Loucy (cell line): ENCODE results near the gene NEK3.
"Not testable (repeated sequence)": the region's sequence is repeated elsewhere in the genome, so short reads cannot be mapped to it uniquely, and the experiment has no call there.

Source experiments
- H2AFZ ChIP-seq: fragments of 200-600 bp; sonication (generic); 2 replicates; pipeline ENCODE4 v1.6.0; 2016; ENCODE audit warnings: antibody characterized with exemption, mild to moderate bottlenecking, low read length, moderate library complexity
- H3F3A ChIP-seq: fragments of 200-600 bp; 2 replicates; pipeline ENCODE4 v1.6.0; 2016; ENCODE audit warnings: antibody characterized with exemption, low read depth, mild to moderate bottlenecking
- H3K27me3 ChIP-seq: fragments of 200-600 bp; sonication (generic); 2 replicates; pipeline ENCODE4 v1.6.1; 2014; ENCODE audit warnings: low read length, mild to moderate bottlenecking; ENCODE audit not compliant: insufficient read depth, poor library complexity, severe bottlenecking
- H3K36me3 ChIP-seq: fragments of 200-600 bp; sonication (generic); 2 replicates; pipeline ENCODE4 v1.6.1; 2016; ENCODE audit warnings: low read length; ENCODE audit not compliant: insufficient read depth
- H3K4me1 ChIP-seq: fragments of 200-600 bp; sonication (generic); 2 replicates; pipeline ENCODE4 v1.5.1; 2014; ENCODE audit warnings: low read length, mild to moderate bottlenecking; ENCODE audit not compliant: insufficient read depth, poor library complexity, severe bottlenecking
- H3K4me2 ChIP-seq: fragments of 200-600 bp; sonication (generic); 2 replicates; pipeline ENCODE4 v1.6.0; 2014; ENCODE audit warnings: antibody characterized with exemption, low read length, low read depth, mild to moderate bottlenecking; ENCODE audit not compliant: poor library complexity, severe bottlenecking
- H3K4me3 ChIP-seq: fragments of 200-600 bp; sonication (generic); 2 replicates; pipeline ENCODE4 v1.5.1; 2014; ENCODE audit warnings: low read length, mild to moderate bottlenecking, mixed read lengths; ENCODE audit not compliant: poor library complexity, severe bottlenecking
- H3K79me2 ChIP-seq: fragments of 200-600 bp; sonication (generic); 2 replicates; pipeline ENCODE4 v1.6.1; 2014; ENCODE audit warnings: low read length; ENCODE audit not compliant: insufficient read depth
- H3K9ac ChIP-seq: fragments of 200-600 bp; sonication (generic); 2 replicates; pipeline ENCODE4 v1.6.0; 2014; ENCODE audit warnings: mild to moderate bottlenecking, low read depth, low read length, moderate library complexity; ENCODE audit not compliant: poor library complexity, severe bottlenecking
- H3K9me2 ChIP-seq: fragments of 200-600 bp; sonication (generic); replicated peaks from 2 replicates; pipeline ENCODE4 v1.6.1; 2016; ENCODE audit warnings: low read depth, low read length, mixed read lengths
- H3K9me3 ChIP-seq: fragments of 200-600 bp; sonication (generic); 2 replicates; pipeline ENCODE4 v1.6.1; 2014; ENCODE audit warnings: mild to moderate bottlenecking, antibody characterized with exemption, low read length, low read depth; ENCODE audit not compliant: insufficient read depth
- H4K20me1 ChIP-seq: fragments of 200-600 bp; sonication (generic); 2 replicates; pipeline ENCODE4 v1.6.0; 2014; ENCODE audit warnings: antibody characterized with exemption, low read length, mild to moderate bottlenecking; ENCODE audit not compliant: insufficient read depth, poor library complexity, severe bottlenecking
- EZH2phosphoT487 ChIP-seq: fragments of 200-600 bp; IDR thresholded peaks from 2 replicates; pipeline ENCODE4 v1.6.1; 2018; ENCODE audit warnings: antibody characterized with exemption, mild to moderate bottlenecking, moderate library complexity, borderline replicate concordance
- TF ChIP-seq, protein P1 (sequence below): fragments of 200-600 bp; sonication (generic); conservative IDR thresholded peaks from 2 replicates; pipeline ENCODE4 v1.5.1; 2014; ENCODE audit warnings: mild to moderate bottlenecking, antibody characterized with exemption, low read length

NEK3 gene

GRCh38 chr13:52104624-52105023, 54.8 kb downstream of the NEK3 start:
- Histone ChIP-seq H3F3A (no peaks in the 10 kb centered on the region), H3K79me2 (no peaks in the 10 kb centered on the region), H4K20me1 (no peaks in the 10 kb centered on the region), H3K4me3 (no peak overlapping the region), H3K27me3 (no peaks in the 10 kb centered on the region), H3K4me1 (no peaks in the 10 kb centered on the region), H3K9me3 (no peaks in the 10 kb centered on the region), H3K36me3 (no peaks in the 10 kb centered on the region), H3K4me2 (no peak overlapping the region), H3K9ac (no peak overlapping the region), H3K9me2 (no peaks in the 10 kb centered on the region), H2AFZ (no peak overlapping the region)
- no peak for TF ChIP-seq EZH2phosphoT487
- TF ChIP-seq, protein P1, sequence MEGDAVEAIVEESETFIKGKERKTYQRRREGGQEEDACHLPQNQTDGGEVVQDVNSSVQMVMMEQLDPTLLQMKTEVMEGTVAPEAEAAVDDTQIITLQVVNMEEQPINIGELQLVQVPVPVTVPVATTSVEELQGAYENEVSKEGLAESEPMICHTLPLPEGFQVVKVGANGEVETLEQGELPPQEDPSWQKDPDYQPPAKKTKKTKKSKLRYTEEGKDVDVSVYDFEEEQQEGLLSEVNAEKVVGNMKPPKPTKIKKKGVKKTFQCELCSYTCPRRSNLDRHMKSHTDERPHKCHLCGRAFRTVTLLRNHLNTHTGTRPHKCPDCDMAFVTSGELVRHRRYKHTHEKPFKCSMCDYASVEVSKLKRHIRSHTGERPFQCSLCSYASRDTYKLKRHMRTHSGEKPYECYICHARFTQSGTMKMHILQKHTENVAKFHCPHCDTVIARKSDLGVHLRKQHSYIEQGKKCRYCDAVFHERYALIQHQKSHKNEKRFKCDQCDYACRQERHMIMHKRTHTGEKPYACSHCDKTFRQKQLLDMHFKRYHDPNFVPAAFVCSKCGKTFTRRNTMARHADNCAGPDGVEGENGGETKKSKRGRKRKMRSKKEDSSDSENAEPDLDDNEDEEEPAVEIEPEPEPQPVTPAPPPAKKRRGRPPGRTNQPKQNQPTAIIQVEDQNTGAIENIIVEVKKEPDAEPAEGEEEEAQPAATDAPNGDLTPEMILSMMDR, result no peak

DNA sequence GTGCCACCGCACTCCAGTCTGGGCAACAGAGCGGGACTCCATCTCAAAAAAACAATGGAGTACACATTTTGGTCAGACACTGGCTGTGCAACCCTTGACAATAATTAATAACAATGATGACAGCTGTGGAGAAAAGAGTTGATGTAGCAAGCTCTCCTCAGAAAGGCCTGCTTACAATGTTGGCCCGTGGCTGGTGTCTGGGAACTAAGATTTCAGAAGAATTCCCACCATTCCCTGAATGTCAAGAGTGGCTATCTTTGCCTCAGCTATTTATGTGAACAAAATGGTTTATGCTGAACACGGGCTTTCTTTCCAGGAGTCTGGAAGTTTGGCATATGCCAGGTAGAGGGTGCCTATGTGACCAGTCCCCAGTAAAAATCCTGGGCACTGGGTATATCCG, 56.0 kb downstream of the NEK3 start:
- Histone ChIP-seq H2AFZ (no peak overlapping the region), H3K4me2 (no peak overlapping the region), H3K9ac (no peak overlapping the region), H3K4me3 (no peak overlapping the region), H3F3A (no peaks in the 10 kb centered on the region), H3K27me3 (no peaks in the 10 kb centered on the region), H3K9me3 (no peaks in the 10 kb centered on the region), H4K20me1 (no peaks in the 10 kb centered on the region), H3K9me2 (no peaks in the 10 kb centered on the region), H3K79me2 (no peaks in the 10 kb centered on the region), H3K36me3 (no peaks in the 10 kb centered on the region), H3K4me1 (no peaks in the 10 kb centered on the region)
- no peak for TF ChIP-seq EZH2phosphoT487
- TF ChIP-seq, protein P1, result no peak

- H3K4me1 ChIP-seq, H3K4me3 ChIP-seq, H3K9me3 ChIP-seq, H3K27me3 ChIP-seq, H3K4me2 ChIP-seq, H3K9me2 ChIP-seq, H3F3A ChIP-seq, H3K79me2 ChIP-seq, H4K20me1 ChIP-seq, H3K9ac ChIP-seq, H3K36me3 ChIP-seq, H2AFZ ChIP-seq: not testable (repeated sequence)
Measured at GRCh38 chr13:52102423-52102822, 57.0 kb downstream of the NEK3 start.

GRCh38 chr13:52097197-52097596, 62.2 kb downstream of the NEK3 start:
- Histone ChIP-seq H3F3A (no peaks in the 10 kb centered on the region), H3K4me2 (no peak overlapping the region), H3K9me3 (no peaks in the 10 kb centered on the region), H3K4me1 (no peaks in the 10 kb centered on the region), H3K79me2 (no peaks in the 10 kb centered on the region), H3K27me3 (no peaks in the 10 kb centered on the region), H3K36me3 (no peaks in the 10 kb centered on the region), H2AFZ (no peak overlapping the region), H3K4me3 (no peak overlapping the region), H3K9ac (no peak overlapping the region), H4K20me1 (no peaks in the 10 kb centered on the region), H3K9me2 (no peaks in the 10 kb centered on the region)
- TF ChIP-seq EZH2phosphoT487, result no peak
- TF ChIP-seq, protein P1, result no peak
